GM21528 (cell line): ENCODE results near the gene PLEKHO1.
A peak's percentile ranks its signal among the peaks of the same experiment; 100 is the strongest.
"Not testable (repeated sequence)": the region's sequence is repeated elsewhere in the genome, so short reads cannot be mapped to it uniquely, and the experiment has no call there.

Source experiments
- ATAC-seq: cut with Tn5 transposase; IDR thresholded peaks from one replicate; pipeline ENCODE4 v1.9.1; 2021; ENCODE audit warnings: mild to moderate bottlenecking, moderate library complexity; ENCODE audit not compliant: unreplicated experiment, low FRiP score

PLEKHO1 gene, protein sequence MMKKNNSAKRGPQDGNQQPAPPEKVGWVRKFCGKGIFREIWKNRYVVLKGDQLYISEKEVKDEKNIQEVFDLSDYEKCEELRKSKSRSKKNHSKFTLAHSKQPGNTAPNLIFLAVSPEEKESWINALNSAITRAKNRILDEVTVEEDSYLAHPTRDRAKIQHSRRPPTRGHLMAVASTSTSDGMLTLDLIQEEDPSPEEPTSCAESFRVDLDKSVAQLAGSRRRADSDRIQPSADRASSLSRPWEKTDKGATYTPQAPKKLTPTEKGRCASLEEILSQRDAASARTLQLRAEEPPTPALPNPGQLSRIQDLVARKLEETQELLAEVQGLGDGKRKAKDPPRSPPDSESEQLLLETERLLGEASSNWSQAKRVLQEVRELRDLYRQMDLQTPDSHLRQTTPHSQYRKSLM

DNA sequence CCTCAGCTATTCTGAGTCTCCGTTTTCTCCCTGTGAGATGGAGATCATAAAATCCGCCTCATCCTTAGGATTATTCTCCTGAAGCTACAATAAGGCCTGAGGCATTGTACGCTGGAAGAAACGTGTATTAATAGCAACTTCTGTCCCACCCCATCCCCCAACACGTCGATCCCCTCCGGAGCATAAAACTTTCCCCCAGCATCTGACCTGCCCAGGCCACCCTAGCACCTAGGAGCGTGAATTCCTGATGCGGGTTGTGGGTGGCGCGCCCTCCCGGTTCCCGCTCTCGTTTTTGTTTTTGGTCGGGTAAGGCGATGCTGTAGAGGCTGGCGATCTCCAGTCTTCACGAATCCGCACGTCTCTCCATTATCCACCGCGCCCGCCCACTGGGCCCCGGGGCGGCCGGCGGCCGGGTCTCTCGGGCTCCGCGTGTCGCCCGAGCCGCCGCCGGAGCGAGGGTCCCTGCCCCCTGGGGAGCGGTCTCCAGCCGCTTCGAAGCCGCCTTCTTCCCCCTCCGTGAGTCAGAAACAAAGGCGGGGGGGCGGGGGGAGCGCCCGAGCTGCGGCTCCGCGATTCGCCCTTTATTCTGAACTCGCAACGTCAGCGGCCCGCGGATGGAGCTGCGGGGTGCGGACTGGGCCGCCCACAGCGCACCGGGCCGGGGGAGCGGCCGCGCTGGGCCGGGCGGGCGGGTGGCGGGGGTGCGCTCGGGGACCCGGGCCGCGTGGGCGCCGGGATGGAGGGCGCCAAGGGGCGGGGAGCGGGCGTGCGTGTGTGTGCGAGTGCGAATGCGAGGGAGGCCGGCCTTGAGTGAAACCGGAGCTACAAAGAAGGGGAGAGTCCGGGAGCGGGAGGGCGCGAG is at the start of gene PLEKHO1:
Gene PLEKHO1, plus strand, starts transcription at position 646 of the 862 bp plus-strand sequence. CDS start 342 bp downstream, outside the sequence.
- peak; percentile 42 for ATAC-seq

- ATAC-seq: no peak
These were observed 46.7 kb upstream of the PLEKHO1 start for GRCh38 chr1:150102986-150103385.

- ATAC-seq: no peak
These were observed 43.4 kb upstream of the PLEKHO1 start for GRCh38 chr1:150106341-150106740.

DNA sequence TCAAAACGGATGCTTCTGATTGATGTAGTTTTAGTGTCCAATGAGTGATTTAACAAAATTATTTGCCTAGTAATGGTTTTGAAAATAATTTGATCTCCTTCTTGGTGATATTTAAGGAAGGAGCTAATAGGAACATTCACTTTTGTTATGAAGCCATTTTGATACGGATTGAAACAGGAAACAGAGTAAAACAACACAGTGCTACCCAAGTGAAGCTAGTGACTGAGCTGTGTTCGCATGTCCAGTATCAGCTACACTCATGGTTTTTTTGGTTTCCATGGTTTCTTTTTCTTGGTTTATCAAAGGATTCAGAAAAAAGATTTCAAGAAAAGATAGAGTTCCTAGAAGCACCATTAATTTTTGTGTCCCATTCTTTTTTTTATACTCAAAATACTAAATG is 40.1 kb upstream of the PLEKHO1 start:
- ATAC-seq: no peak

GRCh38 chr1:150110116-150110515 is 39.6 kb upstream of the PLEKHO1 start:
- ATAC-seq: no peak

DNA sequence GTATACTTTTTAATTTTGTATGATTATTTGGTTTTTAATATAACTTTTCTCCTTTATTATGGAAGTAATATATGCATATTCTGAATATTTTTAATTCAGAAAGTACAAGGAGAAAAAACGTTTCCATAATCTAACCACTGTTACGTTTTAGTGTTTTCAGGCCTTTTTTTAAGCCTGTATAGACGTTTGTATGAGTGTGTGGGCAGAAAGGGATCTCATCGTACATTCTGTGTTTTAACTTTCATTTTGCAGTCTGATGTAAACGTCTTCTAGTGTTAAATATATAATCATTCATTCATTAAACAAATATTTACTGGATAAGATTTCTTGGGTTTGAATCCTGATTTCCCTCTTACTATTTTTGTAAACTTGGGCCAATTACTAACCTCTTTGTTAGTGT is 38.0 kb upstream of the PLEKHO1 start:
- no peak for ATAC-seq

- no peak for ATAC-seq
These were observed 34.6 kb upstream of the PLEKHO1 start for GRCh38 chr1:150115121-150115520.

DNA sequence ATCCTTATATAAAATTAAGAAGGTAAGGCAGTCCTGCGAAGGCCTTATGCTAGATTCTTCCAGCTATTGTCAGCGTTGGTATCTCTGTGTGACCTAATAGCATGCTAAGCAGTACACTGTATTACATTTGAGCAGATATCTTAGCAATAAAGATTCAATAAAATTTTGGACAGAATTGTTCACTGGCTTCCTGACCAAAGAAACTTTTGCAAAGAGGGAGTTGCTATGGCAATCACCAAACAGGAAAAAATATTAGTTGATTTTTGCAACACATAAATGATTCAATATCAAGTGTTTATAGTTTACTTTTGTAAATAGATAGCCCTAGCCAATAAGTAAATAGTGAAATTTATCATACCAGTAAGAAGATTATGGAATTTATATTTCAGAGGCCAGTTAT is 31.0 kb upstream of the PLEKHO1 start:
- no peak for ATAC-seq

DNA sequence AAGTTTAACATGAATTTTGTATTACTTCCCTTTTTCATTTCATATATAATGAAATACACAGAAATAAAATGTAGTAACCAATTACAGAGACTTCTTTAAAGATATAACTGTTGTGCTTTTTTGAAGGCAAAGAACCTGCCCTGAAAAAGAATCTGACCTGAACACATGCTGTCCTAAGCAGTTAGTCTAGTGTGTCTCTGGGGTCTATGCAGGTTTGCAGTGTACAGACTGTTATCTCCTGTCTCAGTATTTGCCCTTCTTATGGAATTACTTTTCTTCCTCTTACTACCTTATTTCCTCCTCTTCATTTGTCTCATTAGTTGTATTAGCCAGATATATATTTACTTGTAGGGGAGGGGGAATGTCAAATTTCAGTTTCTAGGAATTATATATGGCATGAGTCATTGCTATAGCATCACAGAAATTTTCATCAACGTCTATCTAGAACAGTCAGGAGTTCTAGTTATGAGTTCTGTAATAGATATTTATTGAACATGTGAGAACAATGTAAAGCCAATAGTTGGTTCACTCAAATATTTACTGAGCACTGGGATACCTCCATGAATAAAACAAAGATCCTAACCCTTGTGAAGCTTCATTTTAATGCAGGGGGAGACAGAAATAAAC is 28.4 kb upstream of the PLEKHO1 start:
- no peak for ATAC-seq

GRCh38 chr1:150126811-150127210 is 22.9 kb upstream of the PLEKHO1 start:
- ATAC-seq: no peak

GRCh38 chr1:150127464-150127863 is 22.3 kb upstream of the PLEKHO1 start:
- no peak for ATAC-seq

- ATAC-seq: no peak
These were observed 21.8 kb upstream of the PLEKHO1 start for GRCh38 chr1:150127868-150128267.

GRCh38 chr1:150132372-150132771 is 17.3 kb upstream of the PLEKHO1 start:
- ATAC-seq: no peak

DNA sequence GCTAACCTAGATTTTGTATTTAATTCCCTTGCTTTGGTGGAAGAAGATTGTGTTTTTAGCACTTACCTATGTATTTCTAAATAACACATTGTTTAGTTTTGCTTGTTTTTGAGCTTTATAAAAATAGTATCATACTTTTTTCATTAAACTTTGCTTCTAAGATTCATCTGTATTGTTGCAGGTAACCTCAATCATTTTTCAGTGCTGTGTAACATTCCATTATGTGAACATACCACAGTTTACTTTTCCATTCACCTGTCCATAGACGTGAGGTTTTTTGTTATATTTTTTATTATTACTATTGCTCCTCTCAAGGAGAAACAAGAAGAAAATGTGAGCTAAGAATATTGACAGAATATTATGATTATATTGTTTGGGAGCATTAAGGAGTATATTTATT is 15.2 kb upstream of the PLEKHO1 start:
- no peak for ATAC-seq

GRCh38 chr1:150135400-150135799 is 14.3 kb upstream of the PLEKHO1 start:
- not testable (repeated sequence) for ATAC-seq

DNA sequence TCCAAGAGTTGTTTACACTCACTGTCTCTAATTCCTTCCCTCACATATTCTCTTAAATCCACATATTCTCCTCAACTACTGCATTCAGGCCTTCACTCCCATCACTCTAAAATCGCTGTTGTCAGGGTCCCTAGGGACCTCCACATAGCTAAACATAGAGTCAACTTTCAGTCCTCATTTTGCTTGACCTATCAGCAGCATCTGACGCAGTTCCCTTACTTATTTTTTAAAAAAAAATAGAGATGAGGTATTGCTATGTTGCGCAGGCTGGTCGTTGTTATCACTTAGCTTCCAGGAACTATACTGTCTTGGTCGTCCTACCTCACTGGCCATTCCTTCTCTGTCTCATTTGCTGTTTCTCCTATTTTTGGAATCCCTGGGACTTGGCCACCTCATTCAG is 11.7 kb upstream of the PLEKHO1 start:
- no peak for ATAC-seq

- no peak for ATAC-seq
These were observed 8.3 kb upstream of the PLEKHO1 start for GRCh38 chr1:150141452-150141851.

DNA sequence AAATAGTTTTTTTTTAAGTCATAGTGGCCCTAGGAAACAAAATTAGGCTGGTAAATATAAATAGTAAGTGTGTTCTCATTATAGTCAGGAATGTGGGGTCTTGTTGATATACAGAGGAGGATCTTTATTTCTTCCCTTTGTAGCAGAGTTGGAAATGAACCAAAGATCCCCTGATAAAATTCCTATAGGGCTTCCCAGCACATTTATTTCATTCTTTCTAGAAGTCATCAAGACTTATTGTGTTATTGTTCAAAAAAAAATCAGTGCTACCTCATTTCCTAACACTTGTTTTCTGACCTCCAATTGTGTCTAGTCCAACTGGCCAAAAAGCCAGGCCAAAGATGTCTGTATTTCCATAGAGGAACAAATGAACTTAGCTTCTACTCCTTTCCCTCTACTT is 7.6 kb upstream of the PLEKHO1 start:
- no peak for ATAC-seq

- no peak for ATAC-seq
These were observed 5.1 kb upstream of the PLEKHO1 start for GRCh38 chr1:150144606-150145005.

GRCh38 chr1:150146016-150146415 is 3.7 kb upstream of the PLEKHO1 start:
- ATAC-seq: not testable (repeated sequence)
